ENCODE data around the gene SGTA.

The SGTA gene

GRCh38 chr19:2791876-2792275 is 8.8 kb upstream of the SGTA start:
- peaks cover 23% of the 10 kb centered on the region for H3K4me1 ChIP-seq (ENCODE audit: insufficient read depth, low read length, severe bottlenecking)
- H3K79me2 ChIP-seq (ENCODE audit: insufficient read depth, low read length) = peaks cover 11% of the 10 kb centered on the region
- no peak overlapping the region for H3K9ac ChIP-seq (ENCODE audit: low read length)
- TF ChIP-seq CTCF (IDR thresholded peaks at IDR 0.05; ENCODE audit: low read length) (no peak), EZH2 (IDR thresholded peaks at IDR 0.05; ENCODE audit: borderline replicate concordance, low read length) (no peak)
- no peak overlapping the region for H2AFZ ChIP-seq (ENCODE audit: low read length)
- no peaks in the 10 kb centered on the region for H4K20me1 ChIP-seq (ENCODE audit: insufficient read depth, low read length)
- no peaks in the 10 kb centered on the region for H3K9me3 ChIP-seq (ENCODE audit: low read length)
- H3K9me2 ChIP-seq (ENCODE audit: low read depth, low read length) = no peaks in the 10 kb centered on the region
- H3K4me3 ChIP-seq (ENCODE audit: low read depth, low read length, poor library complexity, severe bottlenecking) = no peak overlapping the region
- peaks cover 86% of the 10 kb centered on the region for H3K36me3 ChIP-seq (ENCODE audit: insufficient read depth, low read length)
- H3K27ac ChIP-seq (ENCODE audit: low read depth, low read length, poor library complexity, severe bottlenecking) = no peak overlapping the region
- H3K27me3 ChIP-seq (ENCODE audit: insufficient read depth, low read length) = no peaks in the 10 kb centered on the region
- no peaks in the 10 kb centered on the region for H3F3A ChIP-seq (ENCODE audit: insufficient read depth, low read length)
- H3K4me2 ChIP-seq (ENCODE audit: low read length) = no peak overlapping the region

- Histone ChIP-seq H3K4me1 (ENCODE audit: insufficient read depth, low read length, severe bottlenecking) (peaks cover 27% of the 10 kb centered on the region), H3K4me3 (ENCODE audit: low read depth, low read length, poor library complexity, severe bottlenecking) (no peak overlapping the region), H3K9ac (ENCODE audit: low read length) (no peak overlapping the region), H3K9me3 (ENCODE audit: low read length) (no peaks in the 10 kb centered on the region), H3K36me3 (ENCODE audit: insufficient read depth, low read length) (peaks cover 82% of the 10 kb centered on the region), H3K79me2 (ENCODE audit: insufficient read depth, low read length) (peaks cover 14% of the 10 kb centered on the region), H3F3A (ENCODE audit: insufficient read depth, low read length) (no peaks in the 10 kb centered on the region), H3K9me2 (ENCODE audit: low read depth, low read length) (no peaks in the 10 kb centered on the region), H4K20me1 (ENCODE audit: insufficient read depth, low read length) (no peaks in the 10 kb centered on the region), H2AFZ (ENCODE audit: low read length) (no peak overlapping the region), H3K4me2 (ENCODE audit: low read length) (no peak overlapping the region), H3K27me3 (ENCODE audit: insufficient read depth, low read length) (no peaks in the 10 kb centered on the region), H3K27ac (ENCODE audit: low read depth, low read length, poor library complexity, severe bottlenecking) (no peak overlapping the region)
- TF ChIP-seq CTCF (IDR thresholded peaks at IDR 0.05; ENCODE audit: low read length) (no peak), EZH2 (IDR thresholded peaks at IDR 0.05; ENCODE audit: borderline replicate concordance, low read length) (no peak)
Observed at GRCh38 chr19:2791440-2791839, 8.4 kb upstream of the SGTA start.

GRCh38 chr19:2790557-2791271 is 7.6 kb upstream of the SGTA start:
- H3K4me1 ChIP-seq (ENCODE audit: insufficient read depth, low read length, severe bottlenecking) = peaks cover 30% of the 10 kb centered on the region
- no peak overlapping the region for H3K27ac ChIP-seq (ENCODE audit: low read depth, low read length, poor library complexity, severe bottlenecking)
- H3K36me3 ChIP-seq (ENCODE audit: insufficient read depth, low read length) = peaks cover 75% of the 10 kb centered on the region
- no peaks in the 10 kb centered on the region for H3K9me3 ChIP-seq (ENCODE audit: low read length)
- H3K9me2 ChIP-seq (ENCODE audit: low read depth, low read length) = no peaks in the 10 kb centered on the region
- H3K79me2 ChIP-seq (ENCODE audit: insufficient read depth, low read length) = peaks cover 21% of the 10 kb centered on the region
- H3K4me3 ChIP-seq (ENCODE audit: low read depth, low read length, poor library complexity, severe bottlenecking) = no peak overlapping the region
- H3F3A ChIP-seq (ENCODE audit: insufficient read depth, low read length) = no peaks in the 10 kb centered on the region
- no peaks in the 10 kb centered on the region for H4K20me1 ChIP-seq (ENCODE audit: insufficient read depth, low read length)
- no peak overlapping the region for H3K9ac ChIP-seq (ENCODE audit: low read length)
- TF ChIP-seq CTCF (IDR thresholded peaks at IDR 0.05; ENCODE audit: low read length) (no peak), EZH2 (IDR thresholded peaks at IDR 0.05; ENCODE audit: borderline replicate concordance, low read length) (no peak)
- H2AFZ ChIP-seq (ENCODE audit: low read length) = no peak overlapping the region
- no peak overlapping the region for H3K4me2 ChIP-seq (ENCODE audit: low read length)
- H3K27me3 ChIP-seq (ENCODE audit: insufficient read depth, low read length) = no peaks in the 10 kb centered on the region

Data from OCI-LY1 (cell line).